Liver (tissue), 9 donors: ENCODE data around the gene TBC1D16. TPM values are rescaled to one million over a fixed set of nuclear protein-coding genes. Genes with fewer than 3 reads are reported as not detected.

Experiments
- DNase-seq: peaks from one replicate; pipeline ENCODE4 v3.0.0-alpha.2; 2017; ENCODE audit warnings: low spot score
- H3K27ac ChIP-seq, 2 donors: one replicate each; pipeline ENCODE4 v1.7.0; 2013; ENCODE audit warnings: inconsistent platforms in 2 of 2, low read length in 2 of 2, control low read depth in 1 of 2, low read depth in 1 of 2, mild to moderate bottlenecking in 1 of 2
- H3K27me3 ChIP-seq, 4 donors: one replicate each; pipeline versions ENCODE4 v1.6.1 to v1.7.0; 2013; ENCODE audit warnings: low read length in 3 of 4, inconsistent platforms in 1 of 4, mild to moderate bottlenecking in 1 of 4, moderate library complexity in 1 of 4; ENCODE audit not compliant: control insufficient read depth in 4 of 4, insufficient read depth in 4 of 4
- H3K36me3 ChIP-seq, 4 donors: one replicate each; pipeline versions ENCODE4 v1.6.1 to v1.7.0; 2013; ENCODE audit warnings: low read length in 3 of 4, mild to moderate bottlenecking in 3 of 4, low read depth in 1 of 4, moderate library complexity in 1 of 4; ENCODE audit not compliant: control insufficient read depth in 4 of 4, insufficient read depth in 3 of 4
- H3K4me1 ChIP-seq, 4 donors: one replicate each; pipeline versions ENCODE4 v1.6.1 to v1.7.0; 2013; ENCODE audit warnings: low read length in 3 of 4, mild to moderate bottlenecking in 3 of 4, moderate library complexity in 1 of 4; ENCODE audit not compliant: control insufficient read depth in 4 of 4, insufficient read depth in 4 of 4
- H3K4me3 ChIP-seq, 3 donors: one replicate each; pipeline versions ENCODE4 v1.6.1 to v1.7.0; 2013; ENCODE audit warnings: low read length in 3 of 3, control low read depth in 1 of 3, low read depth in 1 of 3, mild to moderate bottlenecking in 1 of 3
- H3K9ac ChIP-seq, 2 donors: one replicate each; pipeline ENCODE4 v1.7.0; 2013; ENCODE audit warnings: low read length in 2 of 2, mild to moderate bottlenecking in 2 of 2, moderate library complexity in 2 of 2, control low read depth in 1 of 2, low read depth in 1 of 2
- H3K9me3 ChIP-seq, 4 donors: one replicate each; pipeline versions ENCODE4 v1.6.1 to v1.7.0; 2013; ENCODE audit warnings: low read length in 3 of 4; ENCODE audit not compliant: control insufficient read depth in 4 of 4
- ATF3 ChIP-seq: IDR thresholded peaks from 2 replicates; pipeline ENCODE4 v1.6.1; 2016; ENCODE audit warnings: antibody characterized with exemption
- FOXA1 ChIP-seq: IDR thresholded peaks from 2 replicates; pipeline ENCODE4 v1.6.1; 2016; ENCODE audit warnings: antibody characterized with exemption
- JUND ChIP-seq, 2 donors: IDR thresholded peaks; 2 replicates each; pipeline ENCODE4 v1.6.1; 2016; ENCODE audit warnings: antibody characterized with exemption in 2 of 2
- NR2F2 ChIP-seq: IDR thresholded peaks from 2 replicates; pipeline ENCODE4 v1.6.1; 2016; ENCODE audit warnings: antibody characterized with exemption
- RXRA ChIP-seq, 2 donors: IDR thresholded peaks; 2 replicates each; pipeline ENCODE4 v1.6.1; 2017 to 2018; ENCODE audit warnings: antibody characterized with exemption in 2 of 2, mild to moderate bottlenecking in 1 of 2
- SP1 ChIP-seq: IDR thresholded peaks from 2 replicates; pipeline ENCODE4 v1.6.1; 2018; ENCODE audit warnings: antibody characterized with exemption, mild to moderate bottlenecking
- WGBS: extraction: QIAGEN DNeasy Blood & Tissue Kit; methylation state at CpG from one replicate; pipeline ENCODE4 v1.1.7; 2013; 5-methylcytosine and 5-hydroxymethylcytosine counted together
- polyA plus RNA-seq, 2 donors: library from polyadenylated mRNA; stranded (reverse) in 1 of 2; unstranded in 1 of 2; fragments of 200-250 nt in 1 of 2; fragments of >200 nt in 1 of 2; fragmentation: Nextera tagmentation in 1 of 2; extraction: Ambion mirVana in 1 of 2; gene quantifications; one replicate each; pipeline versions ENCODE4 v1.2.1 to v1.2.3, GENCODE V29; 2013 to 2015
- total RNA-seq, 2 donors: library from RNA; depleted of rRNA; stranded (reverse); fragments of >200 nt; gene quantifications; one replicate each; pipeline ENCODE4 v1.2.3, GENCODE V29; 2014
- TF ChIP-seq, protein P1 (sequence below): IDR thresholded peaks from 2 replicates; pipeline ENCODE4 v1.6.1; 2016; ENCODE audit warnings: antibody characterized with exemption, mild to moderate bottlenecking
- TF ChIP-seq, protein P2 (sequence below): IDR thresholded peaks from 2 replicates; pipeline ENCODE4 v1.6.1; 2016; ENCODE audit warnings: antibody characterized with exemption
- TF ChIP-seq, protein P3 (sequence below): fragments of 150-350 bp; IDR thresholded peaks from 2 replicates; pipeline ENCODE4 v1.5.1; 2017; ENCODE audit warnings: improper control_type of control experiment, low read depth, low read length; ENCODE audit not compliant: missing input control
- donor health status: healthy.
- donor health status: healthy.
- donor health status: healthy.
- donor health status: healthy.
- donor health status: healthy.

TBC1D16 gene
- total and polyA plus RNA-seq, 4 donors, result 3.4 to 29.5 (median 4.7) TPM

- TF ChIP-seq, protein P1, sequence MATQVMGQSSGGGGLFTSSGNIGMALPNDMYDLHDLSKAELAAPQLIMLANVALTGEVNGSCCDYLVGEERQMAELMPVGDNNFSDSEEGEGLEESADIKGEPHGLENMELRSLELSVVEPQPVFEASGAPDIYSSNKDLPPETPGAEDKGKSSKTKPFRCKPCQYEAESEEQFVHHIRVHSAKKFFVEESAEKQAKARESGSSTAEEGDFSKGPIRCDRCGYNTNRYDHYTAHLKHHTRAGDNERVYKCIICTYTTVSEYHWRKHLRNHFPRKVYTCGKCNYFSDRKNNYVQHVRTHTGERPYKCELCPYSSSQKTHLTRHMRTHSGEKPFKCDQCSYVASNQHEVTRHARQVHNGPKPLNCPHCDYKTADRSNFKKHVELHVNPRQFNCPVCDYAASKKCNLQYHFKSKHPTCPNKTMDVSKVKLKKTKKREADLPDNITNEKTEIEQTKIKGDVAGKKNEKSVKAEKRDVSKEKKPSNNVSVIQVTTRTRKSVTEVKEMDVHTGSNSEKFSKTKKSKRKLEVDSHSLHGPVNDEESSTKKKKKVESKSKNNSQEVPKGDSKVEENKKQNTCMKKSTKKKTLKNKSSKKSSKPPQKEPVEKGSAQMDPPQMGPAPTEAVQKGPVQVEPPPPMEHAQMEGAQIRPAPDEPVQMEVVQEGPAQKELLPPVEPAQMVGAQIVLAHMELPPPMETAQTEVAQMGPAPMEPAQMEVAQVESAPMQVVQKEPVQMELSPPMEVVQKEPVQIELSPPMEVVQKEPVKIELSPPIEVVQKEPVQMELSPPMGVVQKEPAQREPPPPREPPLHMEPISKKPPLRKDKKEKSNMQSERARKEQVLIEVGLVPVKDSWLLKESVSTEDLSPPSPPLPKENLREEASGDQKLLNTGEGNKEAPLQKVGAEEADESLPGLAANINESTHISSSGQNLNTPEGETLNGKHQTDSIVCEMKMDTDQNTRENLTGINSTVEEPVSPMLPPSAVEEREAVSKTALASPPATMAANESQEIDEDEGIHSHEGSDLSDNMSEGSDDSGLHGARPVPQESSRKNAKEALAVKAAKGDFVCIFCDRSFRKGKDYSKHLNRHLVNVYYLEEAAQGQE, result no peak
- TF ChIP-seq RXRA (IDR thresholded peaks at IDR 0.05), result no peak
- TF ChIP-seq JUND (IDR thresholded peaks at IDR 0.05), result no peak
Observed at GRCh38 chr17:80033840-80034239, 1.8 kb downstream of the TBC1D16 start (continued).

DNA sequence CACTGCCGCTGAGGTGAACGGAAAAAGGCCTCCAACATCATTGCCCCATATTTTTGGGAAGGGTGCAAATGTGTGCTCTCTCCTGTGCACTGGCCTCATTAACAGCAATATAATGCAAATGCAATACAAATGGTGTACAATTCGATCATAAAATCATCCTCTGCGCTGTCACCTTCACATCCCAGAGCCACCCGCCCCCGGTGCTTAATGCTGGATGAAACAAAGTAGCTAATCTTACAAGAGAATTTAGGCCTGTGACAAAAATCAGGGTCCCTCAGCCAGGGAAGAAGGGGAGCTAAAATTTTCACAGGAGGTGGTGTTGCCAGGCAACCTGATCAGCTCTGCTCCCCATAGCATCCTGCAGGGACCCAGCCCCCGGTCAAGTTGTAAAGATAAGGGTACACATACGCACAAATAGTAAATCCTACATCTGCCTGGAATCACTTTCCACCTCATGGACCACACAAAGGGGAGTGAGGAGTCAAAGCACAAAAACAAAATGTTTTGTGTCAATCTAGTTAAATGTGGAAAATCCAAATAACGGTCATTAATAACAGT is 3.0 kb downstream of the TBC1D16 start:
- H3K27me3 ChIP-seq, result no peaks in the 10 kb centered on the region
- no peak for TF ChIP-seq RXRA (IDR thresholded peaks at IDR 0.05)
- TF ChIP-seq, protein P2, sequence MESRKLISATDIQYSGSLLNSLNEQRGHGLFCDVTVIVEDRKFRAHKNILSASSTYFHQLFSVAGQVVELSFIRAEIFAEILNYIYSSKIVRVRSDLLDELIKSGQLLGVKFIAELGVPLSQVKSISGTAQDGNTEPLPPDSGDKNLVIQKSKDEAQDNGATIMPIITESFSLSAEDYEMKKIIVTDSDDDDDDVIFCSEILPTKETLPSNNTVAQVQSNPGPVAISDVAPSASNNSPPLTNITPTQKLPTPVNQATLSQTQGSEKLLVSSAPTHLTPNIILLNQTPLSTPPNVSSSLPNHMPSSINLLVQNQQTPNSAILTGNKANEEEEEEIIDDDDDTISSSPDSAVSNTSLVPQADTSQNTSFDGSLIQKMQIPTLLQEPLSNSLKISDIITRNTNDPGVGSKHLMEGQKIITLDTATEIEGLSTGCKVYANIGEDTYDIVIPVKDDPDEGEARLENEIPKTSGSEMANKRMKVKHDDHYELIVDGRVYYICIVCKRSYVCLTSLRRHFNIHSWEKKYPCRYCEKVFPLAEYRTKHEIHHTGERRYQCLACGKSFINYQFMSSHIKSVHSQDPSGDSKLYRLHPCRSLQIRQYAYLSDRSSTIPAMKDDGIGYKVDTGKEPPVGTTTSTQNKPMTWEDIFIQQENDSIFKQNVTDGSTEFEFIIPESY, result no peak
- no peak for TF ChIP-seq FOXA1
- no peak for TF ChIP-seq JUND (IDR thresholded peaks at IDR 0.05)
- TF ChIP-seq NR2F2, result no peak
- TF ChIP-seq, protein P1, result no peak
- TF ChIP-seq, protein P3, sequence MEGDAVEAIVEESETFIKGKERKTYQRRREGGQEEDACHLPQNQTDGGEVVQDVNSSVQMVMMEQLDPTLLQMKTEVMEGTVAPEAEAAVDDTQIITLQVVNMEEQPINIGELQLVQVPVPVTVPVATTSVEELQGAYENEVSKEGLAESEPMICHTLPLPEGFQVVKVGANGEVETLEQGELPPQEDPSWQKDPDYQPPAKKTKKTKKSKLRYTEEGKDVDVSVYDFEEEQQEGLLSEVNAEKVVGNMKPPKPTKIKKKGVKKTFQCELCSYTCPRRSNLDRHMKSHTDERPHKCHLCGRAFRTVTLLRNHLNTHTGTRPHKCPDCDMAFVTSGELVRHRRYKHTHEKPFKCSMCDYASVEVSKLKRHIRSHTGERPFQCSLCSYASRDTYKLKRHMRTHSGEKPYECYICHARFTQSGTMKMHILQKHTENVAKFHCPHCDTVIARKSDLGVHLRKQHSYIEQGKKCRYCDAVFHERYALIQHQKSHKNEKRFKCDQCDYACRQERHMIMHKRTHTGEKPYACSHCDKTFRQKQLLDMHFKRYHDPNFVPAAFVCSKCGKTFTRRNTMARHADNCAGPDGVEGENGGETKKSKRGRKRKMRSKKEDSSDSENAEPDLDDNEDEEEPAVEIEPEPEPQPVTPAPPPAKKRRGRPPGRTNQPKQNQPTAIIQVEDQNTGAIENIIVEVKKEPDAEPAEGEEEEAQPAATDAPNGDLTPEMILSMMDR, result no peak
- no peak for TF ChIP-seq SP1
- no peak for TF ChIP-seq ATF3
- H3K4me3 ChIP-seq, result no peak overlapping the region
- H3K27ac ChIP-seq, result no peak overlapping the region
- WGBS, result 96% methylated on average over 9 of the region's 9 CpGs
- H3K36me3 ChIP-seq, result no peaks in the 10 kb centered on the region
- peaks cover 16 to 59% (median 45%) of the 10 kb centered on the region in 4 donors for H3K4me1 ChIP-seq
- H3K9me3 ChIP-seq, result no peaks in the 10 kb centered on the region
- no peak for DNase-seq
- H3K9ac ChIP-seq, result no peak overlapping the region
